LoVo (cell line): ENCODE measurements around the gene GCFC2.

Experiments used
- DNase-seq: peaks from one replicate; pipeline ENCODE4 v3.0.0-alpha.2; 2016; ENCODE audit warnings: low spot score

The GCFC2 gene

DNA sequence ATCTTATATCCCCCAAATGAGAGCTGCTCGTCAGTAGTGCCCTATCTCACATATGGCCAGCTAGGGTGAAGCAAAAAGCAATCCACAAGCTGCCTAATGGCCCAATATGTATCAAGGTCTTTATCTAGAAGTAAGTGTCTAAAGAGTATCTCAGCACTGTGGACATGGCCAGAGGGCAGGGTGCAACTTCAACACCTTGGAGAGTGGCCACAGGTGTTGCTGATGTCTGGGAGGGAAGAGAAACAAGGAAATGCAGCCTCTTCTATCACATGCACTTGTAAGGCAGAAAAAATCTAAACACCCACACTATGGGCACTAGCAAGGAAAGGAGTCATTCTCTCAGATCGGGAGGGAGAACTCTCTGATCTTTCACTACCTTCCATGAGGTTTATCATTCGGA lies 87.8 kb downstream of the GCFC2 start:
- no peak for DNase-seq

DNA sequence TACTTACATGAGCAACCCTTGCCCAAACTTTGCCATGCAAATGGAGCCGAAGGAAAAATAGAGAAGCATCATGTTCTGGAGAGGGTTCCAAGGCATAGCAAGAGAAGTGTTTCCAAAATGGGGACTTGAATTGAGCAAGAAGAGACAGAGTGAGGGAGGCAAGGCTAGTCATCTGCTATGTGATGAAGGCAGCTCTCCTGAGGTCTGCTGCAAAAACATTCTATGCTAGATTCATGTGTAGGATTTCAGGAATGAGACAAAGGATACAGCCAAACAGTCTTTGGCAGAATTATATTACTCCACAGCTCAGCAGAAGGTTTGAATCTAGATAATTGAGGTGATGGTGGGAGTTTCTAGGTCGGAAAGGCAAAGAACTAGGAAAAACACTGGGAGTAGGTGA lies 88.2 kb downstream of the GCFC2 start:
- no peak for DNase-seq

DNA sequence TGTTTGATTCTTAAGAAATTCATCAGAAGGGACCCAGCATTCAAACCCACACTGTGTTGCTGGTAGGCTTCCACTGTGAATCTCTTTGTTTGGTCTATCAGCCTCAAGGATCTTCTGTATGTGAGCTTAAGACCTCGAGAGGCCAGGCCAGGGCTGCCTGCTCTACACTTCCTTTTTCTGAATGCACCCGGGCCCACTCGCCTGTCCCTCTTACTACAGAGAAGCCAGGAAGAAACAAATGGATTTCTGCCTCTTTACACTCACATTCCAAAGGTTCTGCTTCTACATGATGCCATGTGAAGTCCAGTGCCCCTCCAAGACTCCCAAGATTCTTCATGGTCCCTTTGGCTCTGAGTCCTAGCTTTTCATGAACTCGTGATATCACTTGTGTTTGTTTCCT lies 89.5 kb downstream of the GCFC2 start:
- no peak for DNase-seq

DNA sequence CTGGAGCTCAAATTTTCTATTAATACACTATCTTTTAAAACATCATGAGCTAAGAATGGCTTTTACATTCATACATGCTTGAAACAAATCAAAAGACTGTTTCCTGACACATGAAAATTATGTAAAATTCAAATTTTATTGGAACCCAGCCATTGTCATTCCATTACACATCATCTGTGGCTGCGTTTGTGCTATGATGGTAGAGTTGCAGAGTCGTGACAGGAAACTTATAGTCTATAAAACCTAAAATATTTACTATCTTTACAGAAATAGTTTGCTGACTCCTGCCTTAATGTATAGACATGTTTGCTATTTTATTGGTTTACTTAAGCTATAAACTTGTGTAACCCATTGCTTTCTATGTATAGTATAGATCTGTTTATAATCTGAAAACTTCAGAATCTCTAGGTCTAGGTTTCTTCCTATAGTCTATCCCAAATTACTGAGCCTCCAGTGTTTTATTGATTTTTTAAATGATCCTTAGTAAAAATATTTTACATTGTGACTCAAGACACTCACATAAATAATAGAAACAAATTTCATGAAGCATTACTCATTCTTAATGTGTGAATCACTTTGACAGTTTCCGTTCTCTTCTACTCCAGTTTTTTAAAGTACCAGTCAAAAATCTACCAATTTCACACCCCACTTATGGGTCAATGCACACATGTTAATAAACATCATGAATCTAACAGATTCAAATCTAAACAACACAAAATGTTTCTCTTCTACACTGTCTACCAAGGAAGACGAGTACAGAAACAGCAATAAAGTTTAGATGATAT lies 90.6 kb downstream of the GCFC2 start:
- no peak for DNase-seq

DNA sequence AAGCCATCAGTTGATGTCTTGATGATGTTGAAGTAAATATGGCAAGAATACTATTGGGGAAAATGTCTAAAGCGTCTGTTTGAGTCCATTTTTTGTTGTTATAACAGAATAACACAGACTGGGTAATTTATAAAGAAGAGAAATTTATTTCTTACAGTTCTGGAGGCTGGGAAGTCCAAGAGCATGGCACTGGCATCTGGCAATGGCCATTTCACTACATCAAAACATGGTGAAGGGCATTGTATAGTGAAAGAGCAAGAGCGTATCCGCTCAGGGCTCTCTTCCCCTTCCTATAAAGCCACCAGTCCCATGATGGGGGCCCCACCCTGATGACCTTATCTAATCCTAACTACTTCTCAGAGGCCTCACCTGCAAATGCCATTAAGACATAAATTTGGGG lies 93.8 kb downstream of the GCFC2 start:
- DNase-seq, result no peak

DNA sequence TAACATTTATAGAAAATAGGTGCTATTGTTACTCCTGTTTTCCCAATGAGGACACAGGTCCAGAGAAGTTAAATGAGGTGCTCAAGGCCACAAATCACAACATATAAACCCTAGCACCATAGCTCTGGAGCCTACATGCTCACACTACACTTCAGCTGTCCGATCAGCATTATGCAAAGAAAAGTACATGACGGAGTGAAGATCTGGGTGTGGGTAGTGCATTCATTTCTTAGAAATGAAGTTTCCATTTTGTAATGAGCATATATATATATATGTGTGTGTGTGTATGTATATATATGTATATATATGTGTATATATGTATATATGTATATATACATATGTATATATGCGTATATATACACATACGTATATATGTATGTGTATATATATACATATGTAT lies 94.3 kb downstream of the GCFC2 start:
- DNase-seq, result no peak

DNA sequence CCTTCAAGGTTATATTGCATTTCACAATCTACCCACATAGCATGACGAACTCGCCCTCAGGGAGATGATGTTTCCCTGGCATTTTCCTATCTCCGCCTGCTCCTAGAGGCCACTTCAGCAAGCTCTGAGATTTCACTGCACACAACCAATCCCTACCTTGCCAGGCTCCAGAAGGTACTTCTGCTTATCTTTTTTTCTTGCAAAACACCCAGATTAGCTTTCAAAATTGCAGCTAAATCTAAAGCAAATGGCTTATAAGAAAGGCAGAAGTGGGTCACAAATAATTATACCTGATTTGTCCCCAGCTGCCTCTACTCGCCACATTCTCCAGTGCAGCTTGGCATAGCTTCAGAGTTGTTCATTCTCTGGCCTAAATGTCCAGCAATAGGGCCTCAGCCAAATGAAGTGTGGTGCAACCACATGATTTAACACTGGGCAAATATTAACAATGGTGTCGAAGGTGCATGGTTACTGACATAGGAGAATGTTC lies 96.5 kb downstream of the GCFC2 start:
- no peak for DNase-seq

DNA sequence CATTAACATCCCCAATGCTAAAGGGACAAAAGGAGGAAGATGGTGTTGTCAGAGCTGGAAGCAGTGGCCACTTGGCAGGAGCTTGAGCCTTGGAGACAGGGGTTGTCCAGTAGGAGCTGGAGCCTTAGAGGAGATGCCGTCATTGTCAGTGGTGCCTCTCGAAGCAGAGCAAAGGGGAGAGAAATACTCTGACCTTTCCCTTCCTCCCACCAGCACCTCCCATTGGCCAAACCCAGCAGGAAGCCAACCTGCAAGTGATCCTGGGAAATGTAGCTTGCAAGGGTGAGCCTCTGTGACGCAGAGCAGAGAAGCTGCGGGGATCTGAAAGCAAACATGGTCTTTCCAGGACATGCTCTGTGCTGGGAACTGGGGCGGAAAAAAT lies 97.9 kb downstream of the GCFC2 start:
- no peak for DNase-seq
